Fibroblast of mammary gland (primary cell): Measurements from ENCODE around the gene AKAP6.

ENCODE experiments used
- DNase-seq: peaks from one replicate; pipeline ENCODE4 v3.0.0-alpha.2; 2010; ENCODE audit warnings: low read depth
- H3K4me3 ChIP-seq: 2 replicates; pipeline ENCODE4 v1.5.1; 2011; ENCODE audit warnings: low read depth, mild to moderate bottlenecking, low read length, moderate library complexity; ENCODE audit not compliant: control insufficient read depth
- TF ChIP-seq, protein P1 (sequence below): conservative IDR thresholded peaks from 2 replicates; pipeline ENCODE4 v1.5.1; 2011; ENCODE audit warnings: low read depth, low read length, inconsistent platforms; ENCODE audit not compliant: control insufficient read depth, insufficient read depth

The AKAP6 gene, protein sequence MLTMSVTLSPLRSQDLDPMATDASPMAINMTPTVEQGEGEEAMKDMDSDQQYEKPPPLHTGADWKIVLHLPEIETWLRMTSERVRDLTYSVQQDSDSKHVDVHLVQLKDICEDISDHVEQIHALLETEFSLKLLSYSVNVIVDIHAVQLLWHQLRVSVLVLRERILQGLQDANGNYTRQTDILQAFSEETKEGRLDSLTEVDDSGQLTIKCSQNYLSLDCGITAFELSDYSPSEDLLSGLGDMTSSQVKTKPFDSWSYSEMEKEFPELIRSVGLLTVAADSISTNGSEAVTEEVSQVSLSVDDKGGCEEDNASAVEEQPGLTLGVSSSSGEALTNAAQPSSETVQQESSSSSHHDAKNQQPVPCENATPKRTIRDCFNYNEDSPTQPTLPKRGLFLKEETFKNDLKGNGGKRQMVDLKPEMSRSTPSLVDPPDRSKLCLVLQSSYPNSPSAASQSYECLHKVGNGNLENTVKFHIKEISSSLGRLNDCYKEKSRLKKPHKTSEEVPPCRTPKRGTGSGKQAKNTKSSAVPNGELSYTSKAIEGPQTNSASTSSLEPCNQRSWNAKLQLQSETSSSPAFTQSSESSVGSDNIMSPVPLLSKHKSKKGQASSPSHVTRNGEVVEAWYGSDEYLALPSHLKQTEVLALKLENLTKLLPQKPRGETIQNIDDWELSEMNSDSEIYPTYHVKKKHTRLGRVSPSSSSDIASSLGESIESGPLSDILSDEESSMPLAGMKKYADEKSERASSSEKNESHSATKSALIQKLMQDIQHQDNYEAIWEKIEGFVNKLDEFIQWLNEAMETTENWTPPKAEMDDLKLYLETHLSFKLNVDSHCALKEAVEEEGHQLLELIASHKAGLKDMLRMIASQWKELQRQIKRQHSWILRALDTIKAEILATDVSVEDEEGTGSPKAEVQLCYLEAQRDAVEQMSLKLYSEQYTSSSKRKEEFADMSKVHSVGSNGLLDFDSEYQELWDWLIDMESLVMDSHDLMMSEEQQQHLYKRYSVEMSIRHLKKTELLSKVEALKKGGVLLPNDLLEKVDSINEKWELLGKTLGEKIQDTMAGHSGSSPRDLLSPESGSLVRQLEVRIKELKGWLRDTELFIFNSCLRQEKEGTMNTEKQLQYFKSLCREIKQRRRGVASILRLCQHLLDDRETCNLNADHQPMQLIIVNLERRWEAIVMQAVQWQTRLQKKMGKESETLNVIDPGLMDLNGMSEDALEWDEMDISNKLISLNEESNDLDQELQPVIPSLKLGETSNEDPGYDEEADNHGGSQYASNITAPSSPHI (N-terminal part only)

DNA sequence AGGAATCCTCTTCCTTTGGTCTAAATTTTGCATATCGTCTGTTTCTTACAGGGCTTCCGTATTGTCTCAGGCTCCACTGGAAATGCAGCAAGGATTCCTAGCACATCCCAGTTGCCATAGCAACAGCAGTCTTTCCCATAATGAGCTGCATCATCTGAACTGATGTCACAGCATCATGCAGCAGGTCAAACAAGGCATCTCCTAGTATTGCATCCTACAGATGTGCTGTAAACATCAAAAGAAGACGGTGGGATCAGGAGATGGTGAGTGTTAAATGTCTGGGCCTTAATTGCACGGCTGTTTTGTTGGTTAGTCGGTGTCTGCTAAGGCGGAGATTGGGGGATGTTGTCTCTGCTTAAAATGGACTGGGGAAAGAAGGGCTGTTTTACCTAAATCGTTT is at the start of gene AKAP6:
Gene AKAP6 (plus strand): TSS at position 153 of the 400 bp plus-strand sequence. CDS start 104,196 bp downstream, outside the sequence.
- DNase-seq: peak; percentile 18
- H3K4me3 ChIP-seq: no peak within 1 kb of the TSS
- TF ChIP-seq, protein P1, sequence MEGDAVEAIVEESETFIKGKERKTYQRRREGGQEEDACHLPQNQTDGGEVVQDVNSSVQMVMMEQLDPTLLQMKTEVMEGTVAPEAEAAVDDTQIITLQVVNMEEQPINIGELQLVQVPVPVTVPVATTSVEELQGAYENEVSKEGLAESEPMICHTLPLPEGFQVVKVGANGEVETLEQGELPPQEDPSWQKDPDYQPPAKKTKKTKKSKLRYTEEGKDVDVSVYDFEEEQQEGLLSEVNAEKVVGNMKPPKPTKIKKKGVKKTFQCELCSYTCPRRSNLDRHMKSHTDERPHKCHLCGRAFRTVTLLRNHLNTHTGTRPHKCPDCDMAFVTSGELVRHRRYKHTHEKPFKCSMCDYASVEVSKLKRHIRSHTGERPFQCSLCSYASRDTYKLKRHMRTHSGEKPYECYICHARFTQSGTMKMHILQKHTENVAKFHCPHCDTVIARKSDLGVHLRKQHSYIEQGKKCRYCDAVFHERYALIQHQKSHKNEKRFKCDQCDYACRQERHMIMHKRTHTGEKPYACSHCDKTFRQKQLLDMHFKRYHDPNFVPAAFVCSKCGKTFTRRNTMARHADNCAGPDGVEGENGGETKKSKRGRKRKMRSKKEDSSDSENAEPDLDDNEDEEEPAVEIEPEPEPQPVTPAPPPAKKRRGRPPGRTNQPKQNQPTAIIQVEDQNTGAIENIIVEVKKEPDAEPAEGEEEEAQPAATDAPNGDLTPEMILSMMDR: no peak

DNA sequence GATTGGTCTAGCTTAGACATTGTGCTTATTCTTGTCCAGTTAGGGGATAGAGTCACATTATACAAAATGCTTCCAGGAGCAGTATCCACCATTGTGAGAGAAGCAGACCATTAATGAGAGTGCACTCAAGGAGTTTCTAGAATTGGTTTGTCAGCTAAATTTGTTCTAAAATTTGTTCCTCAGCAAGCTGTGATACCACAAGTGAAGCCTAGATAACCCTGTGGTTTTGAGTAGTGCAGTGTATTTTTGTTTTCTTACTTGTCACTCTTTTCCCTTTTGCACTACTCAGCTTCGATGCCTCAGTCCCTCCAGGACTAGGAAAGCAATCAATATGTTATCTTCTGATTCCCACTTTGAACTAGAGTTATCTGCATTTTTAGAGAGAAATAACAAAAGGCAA is 42.5 kb upstream of the AKAP6 start:
- TF ChIP-seq, protein P1: no peak
- H3K4me3 ChIP-seq: no peak overlapping the region
- no peak for DNase-seq

DNA sequence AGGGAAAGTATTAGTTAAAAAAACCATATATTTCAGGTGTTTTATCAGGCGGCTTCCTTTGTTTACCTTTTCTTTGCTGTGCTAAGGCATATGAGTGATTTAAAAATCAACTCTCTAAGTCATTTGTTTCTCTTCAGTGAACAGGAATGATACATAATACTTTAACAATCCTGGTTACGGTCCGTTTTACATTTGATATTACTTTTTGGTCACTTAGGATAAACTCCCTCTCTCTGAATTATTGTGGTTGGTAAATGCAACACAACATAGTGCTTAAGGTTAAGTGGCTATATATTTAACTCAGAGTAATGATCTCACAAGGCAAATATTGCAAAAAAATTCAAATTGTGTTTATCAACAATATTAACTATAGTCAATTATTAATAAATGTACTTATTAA is 32.7 kb upstream of the AKAP6 start:
- H3K4me3 ChIP-seq: no peak overlapping the region
- TF ChIP-seq, protein P1: no peak
- DNase-seq: no peak

DNA sequence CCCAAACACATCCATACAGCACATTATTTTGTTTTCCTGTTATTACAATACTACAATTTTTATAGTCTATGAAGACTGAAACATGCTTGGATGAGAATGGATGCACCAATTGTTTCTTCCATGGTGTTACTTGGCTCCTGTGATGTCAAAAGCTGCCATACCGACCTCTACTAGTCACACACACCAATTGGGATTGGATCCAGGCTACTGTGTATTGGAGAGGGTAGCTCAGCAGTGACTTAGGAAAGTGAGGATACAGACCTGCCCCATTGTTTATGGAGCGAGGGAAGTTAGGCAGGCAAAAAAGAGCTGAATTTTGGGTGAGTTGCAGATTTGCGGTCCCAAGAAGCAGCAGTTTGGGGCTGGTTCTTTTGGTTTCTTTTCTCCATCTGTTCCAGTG is 30.8 kb upstream of the AKAP6 start:
- peak; percentile 1 for DNase-seq
- H3K4me3 ChIP-seq: no peak overlapping the region
- TF ChIP-seq, protein P1: no peak

DNA sequence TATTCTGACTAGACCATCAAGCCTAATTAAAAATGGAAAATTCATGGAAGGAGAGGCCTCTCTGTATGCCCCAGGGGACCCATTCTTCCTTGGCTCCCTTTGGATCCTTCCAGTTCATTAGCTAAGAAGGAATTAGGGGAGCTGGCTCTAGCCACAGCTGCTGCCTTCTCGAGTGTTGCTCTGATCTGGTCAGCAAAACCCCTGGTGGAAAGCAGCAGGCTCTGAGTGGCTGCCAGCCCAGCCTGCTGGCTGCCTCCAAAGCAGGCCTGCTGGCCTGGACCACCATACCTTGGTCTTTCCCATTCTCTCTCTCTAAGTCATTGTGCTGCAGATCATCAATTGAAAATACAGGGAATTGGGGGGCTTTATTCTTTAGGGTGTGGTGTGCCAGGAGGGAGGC is 29.0 kb upstream of the AKAP6 start:
- DNase-seq: no peak
- TF ChIP-seq, protein P1: no peak
- H3K4me3 ChIP-seq: no peak overlapping the region

DNA sequence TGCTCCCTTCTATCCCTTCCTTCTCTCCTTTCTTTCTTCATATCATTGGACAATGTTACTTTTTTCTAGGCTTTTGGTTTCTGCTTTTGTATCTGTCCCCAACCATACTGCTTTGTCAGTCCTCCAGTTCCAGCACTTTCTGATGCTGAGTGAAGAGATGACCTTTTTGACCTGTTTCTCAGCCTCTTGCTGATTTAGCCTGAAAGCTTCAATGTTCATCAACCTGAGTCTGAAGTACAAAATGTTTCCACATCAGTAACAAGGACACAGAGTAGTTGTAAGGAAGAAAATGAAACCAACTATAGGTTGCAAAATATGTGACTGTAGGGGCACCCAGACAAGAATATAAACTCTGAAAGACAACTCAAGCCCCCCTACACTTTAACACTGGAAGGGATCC is 25.2 kb upstream of the AKAP6 start:
- H3K4me3 ChIP-seq: no peak overlapping the region
- no peak for DNase-seq
- TF ChIP-seq, protein P1: no peak
